NCI-H526 (cell line): ENCODE data around the gene SLC7A10.
"Not testable (repeated sequence)": the region's sequence is repeated elsewhere in the genome, so short reads cannot be mapped to it uniquely, and the experiment has no call there.

Experiments
- DNase-seq, 2 experiments: peaks; one replicate each; lab custom pipeline; 2025; lab: John Stamatoyannopoulos, UW

The SLC7A10 gene

DNA sequence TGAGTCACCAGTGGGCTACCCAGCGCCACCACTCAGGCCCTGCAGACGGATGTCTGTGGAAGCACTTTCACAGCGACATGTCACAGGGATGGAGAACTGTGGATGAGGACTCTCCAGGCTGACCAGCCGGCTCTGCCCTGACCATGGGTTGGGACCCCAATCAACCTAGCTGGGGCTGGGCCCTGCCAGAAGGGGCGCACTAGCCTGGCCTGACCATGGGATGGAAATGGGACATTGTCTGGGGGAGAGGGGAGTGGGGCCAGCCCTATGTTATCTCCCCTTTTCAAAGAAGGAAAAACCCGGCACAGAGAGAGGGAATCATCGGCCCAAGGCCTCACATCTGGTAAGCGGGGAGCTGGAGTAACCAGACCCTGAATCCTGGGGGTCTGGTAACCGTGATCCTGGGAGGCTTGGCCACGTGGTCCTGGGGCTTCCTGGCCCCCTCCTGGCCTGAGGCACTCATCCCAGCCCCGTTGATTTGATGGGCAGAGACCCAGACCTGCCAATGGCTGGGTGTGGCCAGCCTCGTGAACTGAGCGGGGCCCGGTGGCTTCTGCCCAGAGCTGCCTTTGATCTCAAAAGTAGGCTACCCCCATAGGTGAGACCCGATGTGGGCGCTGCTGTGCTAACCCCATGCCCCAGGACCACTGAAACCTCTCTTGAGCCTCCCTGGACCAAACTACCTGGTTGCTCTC, 11.2 kb upstream of the SLC7A10 start:
- no peak for DNase-seq

DNA sequence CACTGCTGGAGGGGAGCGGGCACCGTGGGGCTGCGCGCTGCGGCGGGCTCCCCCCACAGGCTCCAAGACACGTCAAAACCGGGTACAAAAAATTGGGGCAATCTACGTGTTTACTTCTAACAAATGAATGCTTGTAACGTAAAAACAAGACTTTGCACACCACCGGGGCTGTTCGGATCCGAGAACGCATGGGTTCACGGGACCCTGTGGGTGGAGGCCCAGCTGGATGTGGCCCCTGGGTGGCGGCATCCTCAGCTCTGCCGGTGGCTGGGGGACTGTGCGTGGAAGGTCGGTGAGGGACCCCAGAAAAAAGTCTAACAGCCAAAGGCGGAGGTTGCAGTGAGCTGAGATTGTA, 10.3 kb upstream of the SLC7A10 start:
- DNase-seq, result no peak

GRCh38 chr19:33235269-33235995, 9.8 kb upstream of the SLC7A10 start:
- peak; percentile 66 to 96 for DNase-seq

GRCh38 chr19:33234736-33235135, 9.1 kb upstream of the SLC7A10 start:
- DNase-seq, result no peak

GRCh38 chr19:33234092-33234491, 8.4 kb upstream of the SLC7A10 start:
- DNase-seq, result no peak

DNA sequence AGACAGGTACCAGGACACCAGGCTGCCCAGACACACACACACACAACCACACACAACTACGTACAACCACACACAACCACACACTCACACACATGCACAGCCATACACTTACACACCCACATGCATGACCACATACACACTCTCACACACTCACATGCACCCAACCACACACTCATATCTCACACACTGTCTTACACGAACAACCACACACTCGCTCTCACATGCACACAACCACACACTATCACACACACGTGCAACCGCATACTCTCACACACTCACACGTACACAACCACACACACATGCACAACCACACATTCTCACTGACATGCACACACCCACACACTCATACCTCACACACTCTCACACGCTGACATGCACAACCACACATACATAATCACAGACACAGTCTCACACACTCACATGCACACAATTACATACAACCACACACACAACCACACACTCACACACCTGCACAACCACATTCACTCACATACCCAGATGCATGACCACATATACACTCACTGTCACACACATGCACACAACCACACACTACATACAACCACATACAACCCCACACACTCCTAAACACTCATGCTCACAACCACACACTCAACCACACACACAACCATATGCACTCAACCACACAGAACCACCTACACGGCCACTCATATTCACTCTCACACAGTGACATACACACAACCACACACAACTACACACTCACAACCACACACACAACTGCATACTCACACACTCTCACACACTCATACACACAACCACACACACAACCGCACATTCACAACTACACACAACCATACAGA, 7.6 kb upstream of the SLC7A10 start:
- no peak for DNase-seq

DNA sequence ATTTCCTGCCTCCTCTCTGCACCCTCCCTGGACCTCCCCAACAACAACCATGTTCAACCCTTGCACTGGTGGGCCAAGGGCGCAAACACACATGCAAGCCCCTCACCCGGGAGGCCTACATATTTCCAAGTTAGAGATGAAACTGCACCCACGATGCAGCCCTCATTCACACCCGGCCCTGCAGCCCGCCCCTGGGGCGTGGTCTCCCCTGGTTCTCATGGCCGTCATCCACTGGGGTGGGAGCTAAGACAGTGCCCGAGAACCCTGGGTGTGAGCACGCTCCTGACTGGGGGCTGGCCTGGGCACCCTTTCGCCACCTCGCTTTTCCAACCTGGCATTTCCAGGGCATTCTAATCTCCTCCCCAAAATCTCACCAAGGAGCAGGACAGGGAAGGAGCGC, 7.0 kb upstream of the SLC7A10 start:
- no peak for DNase-seq

DNA sequence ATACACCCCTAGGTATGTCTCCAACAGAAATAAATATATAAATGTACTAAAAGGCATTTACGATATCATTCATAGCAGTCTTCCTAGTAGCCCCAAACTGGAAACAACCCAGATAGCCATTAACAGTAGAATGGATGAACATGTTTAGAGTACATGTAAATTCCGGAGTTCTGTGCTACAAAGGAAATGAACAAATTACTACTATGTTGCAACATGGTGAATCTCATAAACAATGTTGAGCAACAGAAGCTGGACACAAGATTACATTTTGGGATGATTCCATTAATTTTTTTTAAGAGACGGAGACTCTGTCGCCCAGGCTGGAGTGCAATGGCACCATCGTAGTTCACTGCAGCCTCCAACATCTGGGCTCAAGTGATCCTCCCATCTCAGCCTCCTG, 5.9 kb upstream of the SLC7A10 start:
- DNase-seq, result no peak

- no peak for DNase-seq
These were observed 4.3 kb upstream of the SLC7A10 start for GRCh38 chr19:33229962-33230361.

- no peak for DNase-seq
These were observed 2.4 kb upstream of the SLC7A10 start for GRCh38 chr19:33227870-33228599.

DNA sequence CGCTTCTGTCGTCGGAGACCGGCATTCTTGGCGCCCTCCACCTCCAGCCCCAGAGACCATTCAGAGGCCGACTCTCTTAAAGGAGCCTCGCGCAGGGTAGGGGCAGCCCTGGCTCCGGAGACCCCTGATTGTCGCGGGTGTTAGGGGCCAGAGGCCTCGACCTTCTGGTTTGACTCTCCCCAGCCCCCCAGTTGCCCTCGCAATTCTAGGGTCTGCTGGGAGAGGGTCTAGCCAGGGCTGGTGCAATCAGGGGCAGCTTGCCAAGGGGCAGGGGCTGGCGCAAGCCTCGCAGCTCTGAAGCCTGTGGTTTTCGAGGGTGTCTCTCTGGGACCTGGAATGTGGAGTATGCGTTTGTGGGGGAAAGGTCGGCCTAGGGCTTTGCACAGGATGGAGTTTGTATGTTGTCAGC, 1.6 kb upstream of the SLC7A10 start:
- DNase-seq, result no peak

GRCh38 chr19:33226550-33227241, 1.0 kb upstream of the SLC7A10 start:
- DNase-seq, result peak; percentile 26 to 84

DNA sequence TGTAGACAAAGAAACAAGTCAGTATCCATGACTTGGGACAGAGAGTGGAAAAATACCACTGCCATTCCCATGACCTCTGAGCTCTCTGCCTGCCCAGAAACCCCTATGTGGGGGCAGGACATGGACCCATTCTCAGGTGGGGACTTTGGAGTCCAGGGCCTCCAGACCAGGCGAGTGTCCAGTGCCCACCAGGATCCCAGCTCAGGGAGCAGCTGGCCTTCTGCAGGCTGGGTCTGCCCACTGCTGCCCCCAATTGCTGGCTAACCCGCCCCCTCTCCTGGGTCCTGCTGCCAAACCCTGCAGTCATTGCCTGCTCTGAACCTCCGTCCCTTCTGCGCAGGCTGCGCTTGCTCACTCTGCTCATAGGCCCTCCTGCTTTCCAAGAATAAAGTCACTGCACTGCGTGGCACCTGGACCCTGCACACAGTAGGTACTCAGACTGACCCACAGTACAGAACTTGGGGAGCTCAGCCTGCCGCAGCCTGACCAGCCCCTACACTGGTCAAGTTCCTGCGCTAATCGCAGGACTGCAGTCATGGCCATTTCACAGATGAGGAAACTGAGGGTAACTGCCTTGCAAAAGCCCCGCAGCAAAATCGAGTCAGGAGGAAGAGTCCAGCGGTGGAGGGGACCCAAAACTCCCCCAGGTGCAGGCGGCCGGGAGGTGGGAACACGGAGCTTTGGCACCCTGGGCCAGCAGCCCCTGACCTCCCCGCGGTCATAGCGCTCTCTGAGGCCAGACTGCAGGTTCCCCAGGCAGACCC, 774 bp downstream of the SLC7A10 start:
- DNase-seq, result no peak

- not testable (repeated sequence) for DNase-seq
These were observed 3.4 kb downstream of the SLC7A10 start for GRCh38 chr19:33222255-33222654.

DNA sequence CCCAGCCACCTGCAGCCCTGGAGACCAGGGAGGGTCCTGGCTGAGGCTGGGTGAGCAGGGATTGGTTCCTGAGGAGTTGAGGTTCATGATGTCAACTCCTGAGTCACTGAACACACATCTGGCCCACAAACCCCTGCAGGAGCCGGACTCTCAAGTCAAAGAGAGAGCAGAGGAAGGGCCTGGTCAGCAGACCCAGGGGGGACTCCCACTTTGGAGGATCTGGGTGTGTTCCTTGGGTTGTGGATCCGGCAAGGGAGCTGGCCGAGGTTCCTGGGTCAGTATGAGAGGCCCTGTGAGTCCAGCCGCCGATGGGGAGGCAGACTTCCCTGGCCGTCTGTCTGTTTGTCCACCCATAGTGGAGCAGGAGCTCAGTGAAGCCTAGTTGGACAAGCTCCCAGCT, 4.0 kb downstream of the SLC7A10 start:
- no peak for DNase-seq

- DNase-seq, result no peak
These were observed 4.9 kb downstream of the SLC7A10 start for GRCh38 chr19:33220735-33221134.

- DNase-seq, result no peak
These were observed 5.5 kb downstream of the SLC7A10 start for GRCh38 chr19:33220115-33220514.

DNA sequence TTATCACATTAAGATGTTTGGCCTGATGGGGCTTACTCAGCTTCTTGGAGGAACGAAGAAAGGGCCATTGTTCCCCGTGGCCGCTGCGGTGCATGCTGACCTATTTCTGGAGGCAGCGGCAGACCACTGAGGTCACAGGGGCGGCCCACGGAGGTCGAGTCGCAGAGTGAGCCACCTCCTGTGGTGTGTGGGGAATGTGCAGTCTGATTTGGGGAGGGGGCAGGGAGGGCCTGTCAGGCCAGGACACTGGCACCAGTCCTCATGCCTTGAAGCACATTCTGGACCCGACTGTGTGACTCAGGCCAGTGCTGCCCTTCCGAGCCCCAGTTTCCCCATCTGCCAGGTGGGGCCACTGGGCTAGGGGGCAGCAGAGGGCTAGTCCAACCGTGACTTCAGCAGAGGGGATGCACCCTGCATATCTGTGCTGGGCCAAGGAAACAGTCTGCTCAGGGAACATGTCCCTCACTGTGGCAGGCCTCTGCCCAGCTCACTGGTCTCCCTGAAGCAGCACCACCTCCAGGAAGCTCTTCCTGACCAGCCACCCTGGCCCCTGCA, 6.3 kb downstream of the SLC7A10 start:
- DNase-seq, result no peak

GRCh38 chr19:33217881-33218280, 7.8 kb downstream of the SLC7A10 start:
- no peak for DNase-seq

- no peak for DNase-seq
These were observed 9.3 kb downstream of the SLC7A10 start for GRCh38 chr19:33216198-33216830.
